Inflammatory macrophage (primary cell): ENCODE results near the gene TENT4A.

Experiments used
- DNase-seq, 2 donors: peaks; one replicate each; pipeline ENCODE4 v3.0.0-alpha.2; 2020 to 2022

Gene TENT4A

DNA sequence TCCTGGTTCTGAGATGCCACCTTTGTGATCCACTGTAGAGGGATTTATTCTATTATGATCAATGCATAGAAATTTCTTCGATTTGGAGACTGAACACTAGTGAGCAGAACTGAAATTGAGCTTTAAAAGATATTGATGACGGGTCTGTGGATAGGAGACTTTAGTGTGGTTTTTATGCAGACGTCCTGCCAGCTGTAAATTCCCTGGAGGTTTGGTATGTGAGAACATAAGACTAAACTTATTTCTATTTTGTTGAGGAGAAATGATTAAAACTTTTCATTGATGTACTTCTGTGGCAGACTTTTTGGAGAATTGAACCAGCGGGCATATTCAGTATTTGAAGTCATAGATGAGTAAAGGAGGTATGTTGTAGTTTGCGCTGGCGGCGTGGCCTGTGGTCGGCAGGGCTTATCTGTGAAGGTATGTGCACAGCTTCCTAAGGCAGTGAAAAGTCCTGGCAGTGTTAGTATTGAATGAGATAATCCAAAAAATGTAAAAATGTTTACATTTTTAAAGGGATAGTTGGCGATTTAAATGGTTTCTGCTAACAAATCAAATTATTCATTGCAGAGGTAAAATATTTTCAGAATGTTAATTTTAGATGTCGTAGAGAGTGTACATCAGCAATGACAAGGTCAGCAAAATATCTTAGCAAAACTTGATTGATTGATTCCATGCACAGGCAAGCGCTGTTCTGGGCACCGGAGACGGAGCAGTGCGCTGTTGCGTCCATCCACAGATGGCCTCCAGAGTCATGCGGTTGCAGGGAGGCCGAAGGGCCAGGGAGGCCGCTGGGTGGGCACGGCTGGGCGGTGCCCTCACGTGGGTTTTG lies 20.4 kb downstream of the TENT4A start:
- no peak for DNase-seq

- no peak for DNase-seq
Measured at GRCh38 chr5:6734243-6734700, 21.0 kb downstream of the TENT4A start.

DNA sequence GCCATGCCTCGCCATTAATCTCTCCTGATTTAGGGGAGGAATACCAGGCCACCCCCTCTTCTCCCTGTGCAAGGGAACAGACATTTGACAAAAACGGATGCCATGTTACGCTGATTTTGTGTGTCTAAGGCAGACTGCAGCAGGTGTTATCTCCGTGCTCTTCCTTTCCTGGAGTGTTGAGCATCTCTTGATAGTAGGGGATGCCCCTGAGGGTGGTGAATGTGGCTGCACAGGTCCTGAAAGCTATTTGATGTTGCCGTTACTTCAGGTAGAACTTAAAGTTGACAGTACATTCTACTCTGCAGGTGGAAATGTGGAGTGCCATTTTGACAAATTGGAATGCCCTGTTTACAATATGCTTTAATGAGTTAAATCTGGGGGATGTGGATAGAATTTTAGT lies 21.5 kb downstream of the TENT4A start:
- no peak for DNase-seq

DNA sequence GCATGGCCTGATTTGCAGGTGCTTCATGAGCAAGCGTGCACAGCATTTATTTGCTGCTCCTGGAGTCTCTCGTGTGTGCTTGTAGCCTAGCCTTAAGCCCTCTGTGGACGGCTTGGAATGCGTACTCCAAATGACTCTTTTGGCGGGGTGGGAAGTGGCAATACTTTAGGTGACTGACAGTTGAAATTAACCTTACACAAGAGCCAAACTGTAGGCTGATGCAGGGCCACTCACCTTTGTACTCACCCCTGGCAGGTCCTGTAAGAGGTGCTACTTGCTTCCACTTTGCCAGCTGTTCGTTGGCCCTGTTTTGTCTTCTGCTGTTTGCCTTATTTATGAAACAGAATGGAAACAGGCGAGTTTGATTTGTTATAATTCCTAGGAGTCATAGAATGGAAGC lies 22.9 kb downstream of the TENT4A start:
- DNase-seq: no peak

DNA sequence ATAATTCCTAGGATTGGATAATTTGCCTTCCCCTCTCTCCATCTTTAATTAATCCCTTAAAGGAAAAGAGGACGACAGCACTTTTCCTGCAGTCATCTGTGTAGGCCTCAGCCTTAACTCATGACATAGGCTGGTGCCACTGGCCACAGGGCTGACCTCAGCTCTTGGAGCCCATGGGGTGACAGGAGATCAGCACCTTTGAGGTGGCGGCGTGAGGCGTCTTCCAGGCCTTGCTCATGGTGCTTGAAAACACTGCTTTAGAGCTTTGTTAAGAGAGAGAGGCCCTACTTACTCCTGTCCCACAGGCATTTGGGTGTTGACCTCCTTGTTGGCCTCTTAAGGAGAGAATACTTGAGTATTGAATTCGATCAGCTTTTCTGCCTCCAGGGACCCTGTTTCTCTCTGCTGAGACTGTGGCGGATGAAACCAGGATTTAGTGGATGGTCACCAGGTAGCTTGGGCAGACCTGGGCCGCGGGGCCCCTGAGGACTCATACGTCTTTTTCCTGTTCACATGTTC lies 23.4 kb downstream of the TENT4A start:
- DNase-seq: no peak

- DNase-seq: no peak
Measured at GRCh38 chr5:6737043-6737941, 24.1 kb downstream of the TENT4A start.

- DNase-seq: no peak
Measured at GRCh38 chr5:6739603-6740002, 26.4 kb downstream of the TENT4A start.

- no peak for DNase-seq
Measured at GRCh38 chr5:6740586-6741150, 27.4 kb downstream of the TENT4A start.

DNA sequence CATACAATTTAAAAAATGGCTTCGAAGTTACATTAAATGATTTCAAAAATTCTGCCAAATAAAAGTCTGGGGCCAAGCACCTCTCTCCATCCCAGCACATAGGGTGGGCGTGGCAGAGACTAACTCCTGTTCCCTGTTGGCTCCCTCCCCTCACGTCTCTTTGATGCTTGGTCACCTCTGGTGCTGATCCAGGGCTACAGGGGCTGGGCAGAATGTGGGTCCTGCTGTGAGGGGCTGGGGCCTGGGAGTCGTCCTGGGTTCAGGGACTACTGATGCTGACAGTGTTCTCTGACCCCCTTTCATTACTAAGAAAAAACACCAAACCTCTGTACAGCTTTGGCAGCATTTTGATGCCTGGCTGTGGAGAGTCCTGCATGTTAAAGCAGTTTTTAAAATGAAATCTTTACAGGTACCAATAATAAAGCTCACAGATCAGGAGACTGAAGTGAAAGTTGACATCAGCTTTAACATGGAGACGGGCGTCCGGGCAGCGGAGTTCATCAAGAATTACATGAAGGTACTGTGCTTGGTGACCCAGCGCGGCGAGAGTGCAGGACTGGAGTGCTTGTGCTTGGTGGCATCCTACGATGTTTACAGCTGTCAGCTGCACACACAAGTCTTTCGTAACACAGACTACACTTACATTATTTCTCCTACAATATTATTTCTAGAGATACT lies 29.0 kb downstream of the TENT4A start:
- no peak for DNase-seq

DNA sequence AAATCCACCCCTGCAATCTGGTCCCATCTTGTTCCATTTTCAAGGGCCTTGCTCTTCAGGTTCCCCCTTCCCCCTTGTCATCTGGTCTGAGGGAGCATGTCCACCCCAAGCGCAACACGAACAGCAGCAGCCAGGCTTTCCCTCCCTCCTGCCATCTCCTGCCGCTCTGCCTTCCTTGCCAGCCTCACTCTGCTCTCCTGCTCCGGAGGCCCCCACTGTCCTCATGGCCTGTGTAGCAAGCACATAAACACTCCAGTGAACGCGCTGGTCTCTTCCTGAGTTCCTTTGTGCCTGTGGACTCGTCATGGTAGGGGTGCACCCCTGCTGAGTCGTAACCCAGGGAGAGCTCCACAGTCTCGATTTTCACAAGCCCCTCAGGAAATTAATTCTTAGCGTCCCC lies 29.9 kb downstream of the TENT4A start:
- no peak for DNase-seq

- DNase-seq: no peak
Measured at GRCh38 chr5:6744841-6745705, 31.8 kb downstream of the TENT4A start.

DNA sequence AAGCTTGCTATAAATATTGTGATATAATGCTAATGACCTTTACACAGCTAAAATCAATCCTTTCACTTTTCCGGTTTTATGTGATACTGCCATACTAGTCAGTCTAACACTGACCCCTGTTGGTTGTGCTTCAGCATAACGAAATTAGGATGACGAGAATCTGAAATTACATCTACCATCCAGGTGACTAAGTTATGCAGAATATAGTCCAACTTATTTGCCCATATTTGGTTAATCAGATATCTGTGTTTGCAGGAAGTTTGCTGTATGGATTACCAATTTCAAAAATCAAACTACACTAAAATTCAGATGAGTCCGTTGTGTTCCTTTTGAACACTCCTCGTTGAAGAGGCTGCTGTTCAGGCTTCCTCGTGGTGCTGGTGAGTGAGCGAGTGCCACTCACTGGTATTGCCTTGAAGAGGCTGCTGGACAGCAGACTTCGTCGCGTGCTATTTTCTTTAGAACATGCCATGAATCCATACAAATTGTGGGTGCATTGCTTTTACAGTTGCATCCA lies 32.5 kb downstream of the TENT4A start:
- peak; percentile 52 to 62 for DNase-seq

GRCh38 chr5:6746244-6746643 lies 33.0 kb downstream of the TENT4A start:
- no peak for DNase-seq

- no peak for DNase-seq
Measured at GRCh38 chr5:6747103-6747502, 33.9 kb downstream of the TENT4A start.

DNA sequence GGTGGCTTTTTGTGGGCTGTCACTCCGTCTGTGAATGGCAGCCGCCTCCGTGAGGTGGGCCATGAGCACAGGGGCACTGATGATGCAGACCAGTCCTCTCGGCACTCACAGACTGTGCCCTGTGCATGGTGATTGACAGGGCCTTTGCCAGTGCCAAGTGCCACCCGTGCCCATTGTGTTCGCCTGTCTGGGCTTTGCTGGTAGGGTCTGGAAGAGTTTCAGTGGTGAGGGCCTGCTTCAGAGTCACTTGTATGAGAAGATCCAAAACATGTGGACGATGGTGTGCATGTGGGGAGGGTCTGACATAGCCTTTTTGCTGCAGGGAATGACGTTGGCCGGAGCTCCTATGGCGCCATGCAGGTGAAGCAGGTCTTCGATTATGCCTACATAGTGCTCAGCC lies 34.9 kb downstream of the TENT4A start:
- no peak for DNase-seq

DNA sequence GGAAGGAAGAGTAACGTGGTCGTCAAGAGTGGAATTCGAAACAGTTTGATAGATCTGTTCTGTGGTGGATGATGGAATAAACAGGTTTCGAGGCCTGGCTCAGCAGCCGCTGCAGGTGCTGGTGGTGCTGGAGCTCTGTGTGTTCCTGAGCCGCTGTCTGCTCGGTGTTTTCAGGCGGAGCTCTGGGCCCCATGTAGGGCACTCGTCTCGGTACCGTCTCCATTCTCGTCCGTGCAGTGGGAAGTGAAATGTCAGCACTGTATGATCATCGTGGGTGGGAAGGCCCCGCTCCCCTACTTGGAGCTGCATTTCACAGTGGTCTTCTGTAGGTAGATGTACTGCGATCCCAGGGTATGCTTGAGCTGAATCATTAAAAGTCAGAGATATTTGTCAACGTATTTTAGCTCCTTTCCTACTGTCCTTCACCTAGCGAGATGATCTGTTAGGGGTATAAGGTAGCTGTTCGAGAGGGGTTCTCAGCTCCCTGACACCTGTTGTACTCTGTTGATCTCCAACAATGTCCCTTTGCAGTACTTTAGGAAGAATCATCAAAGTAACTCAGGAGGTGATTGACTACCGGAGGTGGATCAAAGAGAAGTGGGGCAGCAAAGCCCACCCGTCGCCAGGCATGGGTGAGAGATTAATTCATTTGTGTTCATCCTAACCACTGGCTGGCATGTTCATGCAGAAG lies 35.9 kb downstream of the TENT4A start:
- no peak for DNase-seq

DNA sequence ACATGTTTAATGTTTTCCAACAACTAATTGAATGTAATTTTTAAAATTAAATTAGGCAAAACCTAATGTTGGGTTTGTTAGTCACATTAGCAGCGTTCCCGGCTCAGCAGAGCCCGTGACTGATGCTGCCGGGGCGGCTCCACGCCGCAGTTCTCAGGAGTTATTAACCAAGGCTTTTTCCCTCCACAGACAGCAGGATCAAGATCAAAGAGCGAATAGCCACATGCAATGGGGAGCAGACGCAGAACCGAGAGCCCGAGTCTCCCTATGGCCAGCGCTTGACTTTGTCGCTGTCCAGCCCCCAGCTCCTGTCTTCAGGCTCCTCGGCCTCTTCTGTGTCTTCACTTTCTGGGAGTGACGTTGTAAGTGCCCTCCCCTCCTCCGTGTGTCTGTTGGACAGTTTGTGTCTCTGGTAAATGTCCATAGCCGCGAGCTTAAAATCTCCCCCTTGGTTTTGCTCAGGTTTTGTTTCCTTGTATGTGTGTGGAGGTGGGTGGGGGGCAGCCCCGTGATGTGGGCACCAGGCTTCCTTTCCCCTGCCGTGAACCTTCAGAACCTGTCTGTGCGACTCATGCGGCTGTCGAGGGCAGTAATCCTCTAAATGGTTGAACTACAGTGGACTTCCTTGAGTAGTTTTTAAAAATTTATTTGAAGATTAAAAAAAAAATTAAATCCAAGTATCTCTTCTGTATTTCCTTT lies 37.1 kb downstream of the TENT4A start:
- DNase-seq: no peak

- DNase-seq: no peak
Measured at GRCh38 chr5:6750951-6751685, 37.9 kb downstream of the TENT4A start.

DNA sequence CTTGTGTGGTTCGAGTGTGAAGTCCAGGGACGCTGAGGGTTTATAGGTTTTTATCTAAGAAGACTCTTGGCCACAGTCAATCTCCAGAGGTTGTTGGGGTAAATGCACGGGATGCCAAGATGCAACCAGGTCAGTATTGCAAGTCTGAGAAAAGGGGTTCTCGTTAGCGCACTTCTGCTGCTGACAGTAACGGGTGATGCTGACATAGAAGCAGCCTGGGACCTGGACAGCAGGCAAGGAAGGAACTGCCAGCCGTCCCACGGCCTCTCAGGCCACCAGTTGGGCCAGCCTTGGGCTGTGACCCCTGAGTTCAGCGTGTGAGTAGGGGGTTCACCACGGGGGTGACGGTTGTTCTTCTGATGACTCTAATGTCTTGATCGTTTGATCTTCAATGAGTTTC lies 39.0 kb downstream of the TENT4A start:
- no peak for DNase-seq
